ENCODE measurements around the gene TBKBP1. TPM values are rescaled to one million over a fixed set of nuclear protein-coding genes. Genes with fewer than 3 reads are reported as not detected.

The TBKBP1 gene
- total and polyA plus RNA-seq, 2 of the 4 experiments (the other 2 are of a cell fraction) = 3.4 to 8.5 TPM

DNA sequence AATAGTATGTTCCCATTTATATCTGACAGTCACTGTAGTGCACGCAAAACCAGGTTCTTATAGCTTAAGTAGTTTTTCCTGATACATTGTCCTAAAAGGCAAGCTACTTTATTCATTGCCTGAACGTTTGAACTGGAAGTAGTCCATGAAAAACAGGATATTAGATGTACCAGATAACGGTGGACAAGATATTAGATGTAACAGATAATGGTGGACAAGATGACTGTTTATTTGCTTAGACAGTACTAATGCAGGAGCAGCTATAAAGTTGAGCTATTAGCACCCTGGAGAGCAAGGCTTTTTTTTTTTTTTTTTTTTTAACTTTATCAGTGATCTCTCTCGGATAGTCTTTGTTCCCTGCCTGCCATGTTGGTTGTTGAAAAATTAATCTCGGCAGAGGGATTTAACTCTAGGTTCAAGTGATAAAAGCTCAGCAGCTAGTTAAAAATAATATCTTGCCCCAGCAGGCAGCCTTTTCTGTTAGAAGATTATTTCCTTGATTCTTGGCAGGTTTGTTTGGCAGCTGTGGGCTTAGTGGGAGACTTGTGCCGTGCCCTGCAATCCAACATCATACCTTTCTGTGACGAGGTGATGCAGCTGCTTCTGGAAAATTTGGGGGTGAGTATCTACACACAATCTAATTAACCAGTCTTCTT is 17.3 kb upstream of the TBKBP1 start:
- Histone ChIP-seq H2BK20ac (ENCODE audit: low read depth, low read length) (no peak overlapping the region), H3K18ac (ENCODE audit: low read depth, low read length) (no peak overlapping the region), H3K4me1 (ENCODE audit: control insufficient read depth, insufficient read depth, low read length) (no peaks in the 10 kb centered on the region), H2AK5ac (ENCODE audit: low read depth, low read length) (no peak overlapping the region), H4K91ac (ENCODE audit: insufficient read depth, low read depth, low read length) (no peak overlapping the region), H2BK5ac (ENCODE audit: low read depth, low read length, poor library complexity, severe bottlenecking) (no peak overlapping the region), H2AK9ac (replicated peaks; ENCODE audit: low read depth, low read length, poor library complexity) (no peak overlapping the region), H4K8ac (ENCODE audit: low read depth in 2 of 2, low read length in 2 of 2) (no peak overlapping the region), H3K36me3 (ENCODE audit: control insufficient read depth, insufficient read depth, low read length) (peaks cover 78% of the 10 kb centered on the region), H3K4me3 (ENCODE audit: insufficient read depth, low read depth, low read length) (no peak overlapping the region), H3K27ac (ENCODE audit: insufficient read depth, low read length) (no peak overlapping the region), H3K4me2 (ENCODE audit: low read depth, low read length) (no peak overlapping the region), H4K5ac (ENCODE audit: low read depth, low read length) (no peak overlapping the region), H3K9me3 (ENCODE audit: control insufficient read depth, insufficient read depth, low read length) (no peaks in the 10 kb centered on the region), H3K56ac (ENCODE audit: extremely low read depth, insufficient read depth, low read length) (no peak overlapping the region), H3K23ac (ENCODE audit: low read depth, low read length) (no peak overlapping the region), H3K79me1 (ENCODE audit: low read depth in 1 of 2, low read length in 2 of 2) (peaks cover 35 to 39% of the 10 kb centered on the region in 2 experiments), H3K14ac (replicated peaks; ENCODE audit: low read depth, low read length) (no peak overlapping the region), H4K20me1 (ENCODE audit: insufficient read depth, low read length) (peaks cover 22% of the 10 kb centered on the region; the same call in 1 of the 2 replicates), H2BK120ac (ENCODE audit: low read depth, low read length) (no peak overlapping the region), H3K4ac (ENCODE audit: low read depth, low read length) (no peak overlapping the region), H3K27me3 (ENCODE audit: control insufficient read depth, insufficient read depth, low read length) (no peaks in the 10 kb centered on the region), H3K9ac (ENCODE audit: low read depth, low read length) (no peak overlapping the region), H3K9me1 (ENCODE audit: insufficient read depth, low read length) (no peaks in the 10 kb centered on the region), H2AFZ (replicated peaks; ENCODE audit: low read length, poor library complexity) (no peak overlapping the region), H2BK15ac (ENCODE audit: low read depth, low read length) (no peak overlapping the region)
- ATAC-seq (ENCODE audit: low read depth) (no peak), DNase-seq (no peak)
- no CpG with 5 or more reads among the region's 7 CpGs for WGBS, 2 experiments (ENCODE audit: extremely low coverage in 2 of 2, insufficient read length in 1 of 2)
- intact Hi-C loops (cut with micrococcal nuclease) (no loop called here), dilution Hi-C loops (cut with HindIII; ENCODE audit: low sequenced_read_pairs, unreplicated experiment) (no loop called here), in situ Hi-C loops (cut with MboI; ENCODE audit: low sequenced_read_pairs) (no loop called here)
- no TSS peak for BruUV-seq (replicated peaks)
- TF ChIP-seq, protein P1, sequence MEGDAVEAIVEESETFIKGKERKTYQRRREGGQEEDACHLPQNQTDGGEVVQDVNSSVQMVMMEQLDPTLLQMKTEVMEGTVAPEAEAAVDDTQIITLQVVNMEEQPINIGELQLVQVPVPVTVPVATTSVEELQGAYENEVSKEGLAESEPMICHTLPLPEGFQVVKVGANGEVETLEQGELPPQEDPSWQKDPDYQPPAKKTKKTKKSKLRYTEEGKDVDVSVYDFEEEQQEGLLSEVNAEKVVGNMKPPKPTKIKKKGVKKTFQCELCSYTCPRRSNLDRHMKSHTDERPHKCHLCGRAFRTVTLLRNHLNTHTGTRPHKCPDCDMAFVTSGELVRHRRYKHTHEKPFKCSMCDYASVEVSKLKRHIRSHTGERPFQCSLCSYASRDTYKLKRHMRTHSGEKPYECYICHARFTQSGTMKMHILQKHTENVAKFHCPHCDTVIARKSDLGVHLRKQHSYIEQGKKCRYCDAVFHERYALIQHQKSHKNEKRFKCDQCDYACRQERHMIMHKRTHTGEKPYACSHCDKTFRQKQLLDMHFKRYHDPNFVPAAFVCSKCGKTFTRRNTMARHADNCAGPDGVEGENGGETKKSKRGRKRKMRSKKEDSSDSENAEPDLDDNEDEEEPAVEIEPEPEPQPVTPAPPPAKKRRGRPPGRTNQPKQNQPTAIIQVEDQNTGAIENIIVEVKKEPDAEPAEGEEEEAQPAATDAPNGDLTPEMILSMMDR (conservative IDR thresholded peaks at IDR 0.05; ENCODE audit: low read depth, low read length) = no peak
- TF ChIP-seq SMC3 (IDR thresholded peaks at IDR 0.05; ENCODE audit: low read depth, low read length) = no peak
- no peak for TF ChIP-seq CHD1 (IDR thresholded peaks at IDR 0.05; ENCODE audit: low read depth, low read length)
- TF ChIP-seq CEBPB (IDR thresholded peaks at IDR 0.05; ENCODE audit: low read depth, low read length) = no peak
- TF ChIP-seq BHLHE40 (IDR thresholded peaks at IDR 0.05; ENCODE audit: low read depth, low read length) = no peak
- no peak for TF ChIP-seq RFX5 (IDR thresholded peaks at IDR 0.05; ENCODE audit: low read depth, low read length)
- TF ChIP-seq RCOR1 (IDR thresholded peaks at IDR 0.05; ENCODE audit: insufficient replicate concordance, low read length) = no peak
- no peak for TF ChIP-seq MAZ (IDR thresholded peaks at IDR 0.05; ENCODE audit: borderline replicate concordance, low read depth, low read length)
- TF ChIP-seq, protein P2, sequence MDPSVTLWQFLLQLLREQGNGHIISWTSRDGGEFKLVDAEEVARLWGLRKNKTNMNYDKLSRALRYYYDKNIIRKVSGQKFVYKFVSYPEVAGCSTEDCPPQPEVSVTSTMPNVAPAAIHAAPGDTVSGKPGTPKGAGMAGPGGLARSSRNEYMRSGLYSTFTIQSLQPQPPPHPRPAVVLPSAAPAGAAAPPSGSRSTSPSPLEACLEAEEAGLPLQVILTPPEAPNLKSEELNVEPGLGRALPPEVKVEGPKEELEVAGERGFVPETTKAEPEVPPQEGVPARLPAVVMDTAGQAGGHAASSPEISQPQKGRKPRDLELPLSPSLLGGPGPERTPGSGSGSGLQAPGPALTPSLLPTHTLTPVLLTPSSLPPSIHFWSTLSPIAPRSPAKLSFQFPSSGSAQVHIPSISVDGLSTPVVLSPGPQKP (IDR thresholded peaks at IDR 0.05; ENCODE audit: borderline replicate concordance, low read depth, low read length) = no peak
- TF ChIP-seq RAD21 (IDR thresholded peaks at IDR 0.05; ENCODE audit: low read length) = no peak
- no peak for TF ChIP-seq POLR2A (IDR thresholded peaks at IDR 0.05; ENCODE audit: low read depth, low read length)
- no peak for TF ChIP-seq MAFK (IDR thresholded peaks at IDR 0.05; ENCODE audit: low read depth, low read length)
- TF ChIP-seq, protein P3, sequence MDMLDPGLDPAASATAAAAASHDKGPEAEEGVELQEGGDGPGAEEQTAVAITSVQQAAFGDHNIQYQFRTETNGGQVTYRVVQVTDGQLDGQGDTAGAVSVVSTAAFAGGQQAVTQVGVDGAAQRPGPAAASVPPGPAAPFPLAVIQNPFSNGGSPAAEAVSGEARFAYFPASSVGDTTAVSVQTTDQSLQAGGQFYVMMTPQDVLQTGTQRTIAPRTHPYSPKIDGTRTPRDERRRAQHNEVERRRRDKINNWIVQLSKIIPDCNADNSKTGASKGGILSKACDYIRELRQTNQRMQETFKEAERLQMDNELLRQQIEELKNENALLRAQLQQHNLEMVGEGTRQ (IDR thresholded peaks at IDR 0.05; ENCODE audit: low read depth, low read length) = no peak
- TF ChIP-seq MXI1 (IDR thresholded peaks at IDR 0.05; ENCODE audit: borderline replicate concordance, low read depth, low read length) = no peak
- ChIA-PET POLR2A (ENCODE audit: unreplicated experiment) (interaction anchor here (0.6 kb wide), 1 partner anchor 128 kb away, joined by 5 read pairs; no protein-coding TSS in a partner anchor), CTCF (interaction anchor here (0.6 to 1.3 kb wide), 2 partner anchors 11 to 12 kb away, joined by 3 to 5 read pairs; no protein-coding TSS in a partner anchor)

Measured in IMR-90 (cell line).